Occipital lobe (tissue), 2 donors: ENCODE results near the gene BAHCC1. TPM values are rescaled to one million over a fixed set of nuclear protein-coding genes. Genes with fewer than 3 reads are reported as not detected.
"Not testable (repeated sequence)": the region's sequence is repeated elsewhere in the genome, so short reads cannot be mapped to it uniquely, and the experiment has no call there.

Source experiments
- DNase-seq: peaks from one replicate; lab custom pipeline; 2025; lab: John Stamatoyannopoulos, UW
- total RNA-seq: library from RNA; depleted of rRNA; stranded (reverse); fragments of >200 nt; gene quantifications from one replicate; pipeline ENCODE4 v1.2.3, GENCODE V29; 2014

BAHCC1 gene
- total RNA-seq = 7.6 TPM

- DNase-seq = peak; percentile 100
Measured at GRCh38 chr17:81394921-81395599, at the start of gene BAHCC1. Gene BAHCC1, plus strand, starts transcription at chr17:81395457. Its CDS starts 4,283 bp downstream, at chr17:81399740.

- DNase-seq = peak; percentile 96
Measured at GRCh38 chr17:81346090-81346907, 49.0 kb upstream of the BAHCC1 start.

- no peak for DNase-seq
Measured at GRCh38 chr17:81346908-81347349, 48.3 kb upstream of the BAHCC1 start.

DNA sequence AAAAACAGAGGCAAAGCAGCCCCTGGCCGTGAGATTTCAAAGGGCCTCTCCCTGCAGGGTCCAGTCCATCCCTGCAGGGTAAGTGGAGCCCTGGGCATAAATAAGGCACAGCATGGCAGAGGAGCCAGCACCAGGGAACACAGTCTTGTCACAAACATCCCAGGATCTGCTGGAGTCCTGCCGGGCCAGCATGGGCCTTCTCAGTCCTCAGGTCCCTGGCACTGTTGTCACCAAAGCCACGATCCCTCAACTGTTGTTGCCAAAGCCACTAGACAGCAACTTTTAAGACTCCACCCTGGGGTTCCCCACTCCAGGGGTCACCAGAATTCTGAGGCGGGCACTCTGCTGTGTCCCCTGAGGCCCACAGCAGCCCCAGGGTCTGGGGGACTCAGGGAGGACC lies 47.8 kb upstream of the BAHCC1 start:
- no peak for DNase-seq

DNA sequence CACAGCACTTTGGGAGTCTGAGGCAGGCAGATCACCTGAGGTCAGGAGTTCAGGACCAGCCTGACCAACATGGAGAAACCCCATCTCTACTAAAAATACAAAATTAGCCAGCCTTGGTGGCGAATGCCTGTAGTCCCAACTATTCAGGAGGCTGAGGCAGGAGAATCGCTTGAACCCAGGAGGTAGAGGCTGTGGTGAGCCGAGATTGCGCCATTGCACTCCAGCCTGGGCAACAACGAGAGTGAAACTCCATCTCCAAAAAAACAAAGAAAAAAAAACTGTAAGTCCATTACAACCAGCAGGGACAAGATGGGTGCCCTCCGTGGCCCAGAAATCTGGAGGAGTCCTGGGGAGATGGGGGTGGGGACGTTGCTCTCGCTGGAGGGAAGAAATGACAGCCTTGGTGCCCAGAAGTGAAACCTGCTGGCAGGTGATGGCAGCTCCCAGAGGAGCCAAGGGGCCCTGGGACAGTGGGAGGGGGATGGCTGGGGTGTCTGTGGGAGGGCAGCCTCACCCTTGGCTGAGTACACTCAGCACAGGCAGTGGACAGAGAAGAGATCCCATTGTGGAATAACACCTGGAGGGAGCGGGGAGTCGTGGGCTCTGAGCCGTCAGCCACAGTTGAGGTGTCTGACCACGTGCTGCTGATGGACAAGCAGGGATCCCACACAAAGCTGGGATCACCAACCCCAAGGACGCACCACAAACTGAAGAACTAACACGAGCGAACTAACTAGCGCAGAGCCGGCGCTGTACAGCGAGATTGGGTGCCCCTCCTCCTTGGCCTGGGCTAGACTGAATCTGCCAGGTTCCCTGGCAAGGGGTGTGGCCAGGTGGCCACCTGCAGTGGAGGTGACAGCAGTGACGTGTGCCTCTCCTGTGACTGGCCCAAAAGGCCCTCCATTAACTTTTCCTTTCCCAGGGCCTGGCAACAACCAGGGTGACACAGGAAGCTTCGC lies 46.9 kb upstream of the BAHCC1 start:
- no peak for DNase-seq

DNA sequence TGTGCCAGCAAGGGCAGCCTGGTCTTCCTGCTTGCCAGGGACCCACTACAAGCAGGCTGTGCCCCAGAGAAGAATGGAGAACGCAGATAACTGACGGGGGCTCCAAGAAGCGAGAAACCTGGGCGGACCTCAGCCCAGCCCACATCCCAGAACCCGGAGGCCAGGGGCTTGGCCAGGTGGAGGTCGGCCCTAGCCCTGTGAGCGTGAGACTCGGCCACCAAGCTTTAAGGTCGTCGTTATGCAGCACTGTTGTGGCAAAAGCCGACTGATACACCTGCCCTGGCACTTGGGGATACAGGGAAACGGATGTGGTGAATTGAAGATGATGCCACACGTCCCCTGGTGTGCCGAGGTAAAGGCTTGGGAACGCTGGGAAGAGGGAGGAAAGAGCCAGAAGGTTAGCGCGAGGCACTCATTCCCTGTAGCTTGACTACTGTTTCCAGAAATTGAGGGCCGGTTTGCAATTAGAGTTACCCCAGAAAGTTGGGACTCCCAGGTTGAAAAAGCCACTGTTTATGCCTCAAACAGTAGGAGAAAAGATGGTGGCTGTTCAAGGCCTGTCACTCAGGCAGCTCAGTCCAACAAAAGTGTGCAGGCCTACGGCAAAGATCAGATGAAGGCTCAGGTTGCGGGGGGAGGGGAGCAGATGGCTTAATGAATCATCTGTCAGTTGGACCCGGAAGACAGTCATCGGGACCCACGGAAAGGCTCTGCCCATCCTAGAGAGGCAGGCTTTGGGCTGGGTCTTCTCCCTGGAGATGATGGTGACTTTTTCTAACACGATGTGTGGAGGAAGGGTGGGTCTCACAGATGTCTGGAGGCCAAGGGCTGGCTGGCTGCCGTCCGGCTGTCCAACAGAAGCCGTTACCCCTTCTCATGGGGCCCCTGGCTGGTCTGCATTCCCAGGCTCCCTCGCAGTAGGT lies 45.6 kb upstream of the BAHCC1 start:
- DNase-seq = no peak

DNA sequence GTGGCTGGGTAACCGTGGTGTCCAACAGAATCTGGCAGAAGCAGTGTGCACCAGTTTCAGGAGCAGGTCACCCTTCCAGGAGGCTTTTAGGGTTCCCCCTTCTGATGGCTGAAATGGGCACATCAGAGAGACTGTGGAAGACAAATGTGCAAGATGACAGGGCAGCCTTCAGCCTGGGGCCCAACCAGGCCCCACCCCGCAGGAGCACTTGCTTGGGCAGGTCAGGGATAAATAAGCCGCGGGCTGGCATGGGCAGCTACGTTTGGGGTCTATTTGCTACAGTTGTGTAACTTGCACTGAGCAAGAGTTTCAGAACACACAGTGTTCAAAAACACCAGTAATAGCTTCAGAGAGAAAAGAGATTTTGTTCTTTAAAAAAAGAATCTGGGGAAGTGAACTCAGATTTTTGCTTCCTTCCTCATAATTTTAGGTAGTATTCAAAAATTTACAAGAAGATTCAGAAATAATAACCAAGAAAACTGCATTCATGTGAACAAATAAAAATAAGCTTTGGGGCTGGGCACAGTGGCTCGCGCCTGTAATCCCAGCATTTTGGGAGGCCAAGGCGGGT lies 44.9 kb upstream of the BAHCC1 start:
- DNase-seq = no peak

DNA sequence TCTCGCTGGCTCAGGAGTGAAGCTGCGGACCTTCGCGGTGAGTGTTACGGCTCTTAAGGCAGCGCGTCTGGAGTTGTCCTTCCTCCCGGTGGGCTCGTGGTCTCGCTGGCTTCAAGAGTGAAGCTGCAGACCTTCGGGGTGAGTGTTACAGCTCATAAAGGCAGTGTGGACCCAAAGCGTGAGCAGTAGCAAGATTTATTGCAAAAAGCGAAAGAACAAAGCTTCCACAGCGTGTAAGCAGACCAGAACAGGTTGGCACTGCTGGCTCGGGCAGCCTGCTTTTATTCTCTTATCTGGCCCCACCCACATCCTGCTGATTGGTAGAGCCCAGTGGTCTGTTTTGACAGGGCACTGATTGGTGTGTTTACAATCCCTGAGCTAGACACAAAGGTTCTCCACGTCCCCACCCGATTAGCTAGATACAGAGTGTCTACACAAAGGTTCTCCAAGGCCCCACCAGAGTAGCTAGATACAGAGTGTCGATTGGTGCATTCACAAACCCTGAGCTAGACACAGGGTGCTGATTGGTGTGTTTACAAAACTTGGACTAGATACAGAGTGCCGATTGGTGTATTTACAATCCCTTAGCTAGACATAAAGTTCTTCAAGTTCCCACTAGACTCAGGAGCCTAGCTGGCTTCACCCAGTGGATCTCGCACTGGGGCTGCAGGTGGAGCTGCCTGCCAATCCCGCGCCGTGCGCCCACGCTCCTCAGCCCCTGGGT lies 43.8 kb upstream of the BAHCC1 start:
- DNase-seq = not testable (repeated sequence)

GRCh38 chr17:81352056-81352455 lies 43.2 kb upstream of the BAHCC1 start:
- not testable (repeated sequence) for DNase-seq

GRCh38 chr17:81354252-81354953 lies 40.9 kb upstream of the BAHCC1 start:
- no peak for DNase-seq

GRCh38 chr17:81354954-81355347 lies 40.3 kb upstream of the BAHCC1 start:
- DNase-seq = no peak

DNA sequence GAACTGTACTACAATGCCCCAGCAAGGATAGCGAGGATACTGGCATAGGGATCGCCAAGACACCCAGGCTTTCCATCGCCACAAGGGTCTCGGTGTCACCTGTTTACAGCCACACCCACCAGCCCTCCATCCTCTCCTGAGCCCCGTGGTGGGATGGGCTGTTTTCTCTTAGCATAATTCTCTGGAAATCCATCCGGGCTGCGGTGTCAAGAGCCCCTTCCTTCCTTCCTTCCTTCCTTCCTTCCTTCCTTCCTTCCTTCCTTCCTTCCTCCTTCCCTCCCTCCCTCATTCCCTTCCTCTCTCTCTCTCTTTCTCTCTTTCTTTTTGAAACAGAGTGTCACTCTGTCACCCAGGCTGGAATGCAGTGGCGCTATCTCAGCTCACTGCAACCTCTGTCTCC lies 36.0 kb upstream of the BAHCC1 start:
- no peak for DNase-seq

DNA sequence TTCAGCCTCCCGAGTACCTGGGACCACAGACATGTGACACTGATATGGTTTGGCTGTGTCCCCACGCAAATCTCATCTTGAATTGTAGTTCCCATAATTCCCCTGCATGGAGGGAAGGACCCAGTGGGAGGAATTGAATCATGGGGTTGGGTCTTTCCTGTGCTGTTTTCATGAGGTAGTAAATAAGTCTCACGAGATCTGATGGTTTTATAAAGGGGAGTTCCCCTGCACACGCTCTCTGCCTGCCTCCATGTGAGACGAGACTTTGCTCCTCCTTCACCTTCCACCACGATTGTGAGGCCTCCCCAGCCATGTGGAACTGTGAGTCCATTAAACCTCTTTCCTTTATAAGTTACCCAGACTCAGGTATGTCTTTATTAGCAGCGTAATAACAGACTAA lies 33.3 kb upstream of the BAHCC1 start:
- DNase-seq = not testable (repeated sequence)

- no peak for DNase-seq
Measured at GRCh38 chr17:81364278-81365147, 30.7 kb upstream of the BAHCC1 start.

GRCh38 chr17:81365148-81365600 lies 30.1 kb upstream of the BAHCC1 start:
- no peak for DNase-seq

DNA sequence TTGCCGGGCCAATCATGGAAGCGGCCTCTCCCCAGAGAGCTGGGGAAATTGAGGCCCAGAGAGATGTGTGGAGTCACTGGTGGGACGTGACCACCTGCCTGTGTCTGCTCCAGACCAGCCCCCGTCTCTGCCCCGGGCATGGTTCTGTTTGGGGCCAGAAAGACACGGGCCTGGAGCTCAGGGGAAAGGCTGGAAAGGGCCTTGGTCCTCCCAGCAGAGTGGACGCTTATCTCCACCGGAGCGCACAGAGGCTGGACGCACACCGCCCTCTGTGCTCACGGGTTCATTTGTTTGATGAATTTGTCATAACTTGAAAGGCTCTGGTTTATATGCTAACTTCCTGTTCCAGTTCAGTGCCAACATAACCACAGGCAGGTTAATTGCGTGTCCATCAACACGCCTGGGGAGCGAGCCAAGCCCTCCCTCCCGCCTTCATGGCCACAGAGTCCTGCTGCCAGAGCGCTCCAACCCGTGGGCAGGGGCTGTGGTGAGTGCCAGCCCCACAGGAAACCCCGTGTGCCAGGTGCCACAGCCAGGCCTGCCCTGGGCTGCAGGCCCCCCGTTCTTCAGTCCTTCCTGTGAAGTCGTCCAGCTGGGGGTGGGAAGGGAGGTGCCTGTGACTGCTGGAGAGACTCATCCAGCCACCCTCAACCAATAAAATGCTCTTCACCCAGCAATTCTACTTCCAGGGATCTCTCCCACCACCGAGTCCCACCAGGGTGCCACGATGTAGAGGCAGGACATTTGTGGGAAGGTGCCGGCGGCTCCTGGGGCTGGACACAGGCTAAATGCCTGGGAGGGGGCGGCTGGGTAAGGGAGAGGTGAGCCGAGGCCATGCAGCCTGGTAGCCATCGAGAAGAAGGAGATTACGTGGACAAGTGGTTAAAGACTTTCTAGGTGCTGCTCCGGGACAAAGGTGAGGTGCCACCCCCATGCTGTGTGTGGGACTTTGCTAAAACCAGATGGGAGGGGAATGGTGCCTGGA lies 29.4 kb upstream of the BAHCC1 start:
- DNase-seq = no peak

GRCh38 chr17:81366648-81367047 lies 28.6 kb upstream of the BAHCC1 start:
- no peak for DNase-seq
